ENCODE measurements around the gene LRRC4C. TPM values are rescaled to one million over a fixed set of nuclear protein-coding genes. Genes with fewer than 3 reads are reported as not detected.
A peak's percentile ranks its signal among the peaks of the same experiment; 100 is the strongest.

The LRRC4C gene
- polyA plus RNA-seq, 1 of the 3 experiments (the other 2 are of a cell fraction), result 0.16 TPM

GRCh38 chr11:40315122-40315521, 1144.3 kb downstream of the LRRC4C start:
- Histone ChIP-seq H3K4me1 (ENCODE audit: control insufficient read depth in 1 of 2, insufficient read depth in 2 of 2, low read depth in 1 of 2, low read length in 1 of 2) (peaks cover 0 to 5% of the 10 kb centered on the region in 2 experiments; a peak in 1 of 4 replicates), H3K9me3 (no peaks in the 10 kb centered on the region), H3F3A (replicated peaks; ENCODE audit: insufficient read depth) (no peaks in the 10 kb centered on the region), H3K36me3 (replicated peaks in 1 of 2; ENCODE audit: control insufficient read depth in 1 of 2, insufficient read depth in 2 of 2, low read length in 1 of 2) (no peaks in the 10 kb centered on the region), H3K4me3 (ENCODE audit: low read depth in 2 of 2, low read length in 1 of 2) (no peak overlapping the region), H3K9me2 (no peaks in the 10 kb centered on the region), H3K79me2 (ENCODE audit: insufficient read depth) (no peaks in the 10 kb centered on the region), H3K27ac (ENCODE audit: low read depth in 2 of 2, low read length in 1 of 2) (no peak overlapping the region), H3K9ac (no peak overlapping the region), H3K27me3 (ENCODE audit: insufficient read depth) (no peaks in the 10 kb centered on the region), H3K4me2 (no peak overlapping the region), H2AFZ (ENCODE audit: low read depth) (no peak overlapping the region), H4K20me1 (ENCODE audit: insufficient read depth) (no peaks in the 10 kb centered on the region)
- CTCF ChIA-PET, result interaction anchor here (1.6 kb wide), 1 partner anchor 21 kb away, joined by 4 read pairs; no protein-coding TSS in a partner anchor
- DNase-seq, result no peak
- TF ChIP-seq RAD21 (IDR thresholded peaks at IDR 0.05; ENCODE audit: low read length), result no peak
- no peak for TF ChIP-seq MXI1 (IDR thresholded peaks at IDR 0.05; ENCODE audit: low read depth, low read length)
- no peak for TF ChIP-seq FOXM1 (IDR thresholded peaks at IDR 0.05; ENCODE audit: low read depth)
- no peak for TF ChIP-seq REST (IDR thresholded peaks at IDR 0.05; ENCODE audit: low read depth, low read length)
- TF ChIP-seq FOSL2 (IDR thresholded peaks at IDR 0.05; ENCODE audit: borderline replicate concordance, low read depth), result no peak
- TF ChIP-seq, protein P1, sequence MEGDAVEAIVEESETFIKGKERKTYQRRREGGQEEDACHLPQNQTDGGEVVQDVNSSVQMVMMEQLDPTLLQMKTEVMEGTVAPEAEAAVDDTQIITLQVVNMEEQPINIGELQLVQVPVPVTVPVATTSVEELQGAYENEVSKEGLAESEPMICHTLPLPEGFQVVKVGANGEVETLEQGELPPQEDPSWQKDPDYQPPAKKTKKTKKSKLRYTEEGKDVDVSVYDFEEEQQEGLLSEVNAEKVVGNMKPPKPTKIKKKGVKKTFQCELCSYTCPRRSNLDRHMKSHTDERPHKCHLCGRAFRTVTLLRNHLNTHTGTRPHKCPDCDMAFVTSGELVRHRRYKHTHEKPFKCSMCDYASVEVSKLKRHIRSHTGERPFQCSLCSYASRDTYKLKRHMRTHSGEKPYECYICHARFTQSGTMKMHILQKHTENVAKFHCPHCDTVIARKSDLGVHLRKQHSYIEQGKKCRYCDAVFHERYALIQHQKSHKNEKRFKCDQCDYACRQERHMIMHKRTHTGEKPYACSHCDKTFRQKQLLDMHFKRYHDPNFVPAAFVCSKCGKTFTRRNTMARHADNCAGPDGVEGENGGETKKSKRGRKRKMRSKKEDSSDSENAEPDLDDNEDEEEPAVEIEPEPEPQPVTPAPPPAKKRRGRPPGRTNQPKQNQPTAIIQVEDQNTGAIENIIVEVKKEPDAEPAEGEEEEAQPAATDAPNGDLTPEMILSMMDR (IDR thresholded peaks at IDR 0.05), result no peak
- no peak for TF ChIP-seq RCOR1 (IDR thresholded peaks at IDR 0.05; ENCODE audit: low read length)
- no peak for TF ChIP-seq USF2 (IDR thresholded peaks at IDR 0.05; ENCODE audit: borderline replicate concordance, low read depth, low read length)
- TF ChIP-seq SIN3A (IDR thresholded peaks at IDR 0.05; ENCODE audit: borderline replicate concordance, low read depth, low read length), result no peak
- POLR2A ChIA-PET, result no interaction called here
- 64% methylated on average over 1 of the region's 1 CpG for WGBS (ENCODE audit: low lambda C conversion rate)

DNA sequence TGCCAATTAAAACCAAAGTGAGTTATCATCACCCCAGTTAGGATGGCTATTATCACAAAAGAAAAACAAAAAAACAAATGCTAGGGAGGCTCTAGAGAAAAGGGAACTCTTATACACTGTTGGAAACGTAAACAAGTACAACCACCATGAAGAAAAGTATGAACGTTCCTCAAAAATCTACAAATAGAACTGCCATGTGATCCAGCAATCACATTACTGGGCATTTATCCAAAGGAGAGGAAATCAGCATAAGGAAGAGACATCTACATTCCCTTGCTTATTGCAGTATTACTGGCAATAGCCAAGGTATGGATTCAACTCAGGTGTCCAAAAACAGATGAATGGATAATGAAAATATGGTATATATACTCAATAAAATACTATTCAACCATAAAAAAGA, 1145.1 kb downstream of the LRRC4C start:
- Histone ChIP-seq H3K4me3 (ENCODE audit: low read depth in 2 of 2, low read length in 1 of 2) (no peak overlapping the region), H3K9me2 (no peaks in the 10 kb centered on the region), H3K79me2 (ENCODE audit: insufficient read depth) (no peaks in the 10 kb centered on the region), H3K9ac (no peak overlapping the region), H2AFZ (ENCODE audit: low read depth) (no peak overlapping the region; the same call in 1 of the 2 replicates), H3F3A (replicated peaks; ENCODE audit: insufficient read depth) (no peaks in the 10 kb centered on the region), H3K36me3 (replicated peaks in 1 of 2; ENCODE audit: control insufficient read depth in 1 of 2, insufficient read depth in 2 of 2, low read length in 1 of 2) (no peaks in the 10 kb centered on the region), H3K27me3 (ENCODE audit: insufficient read depth) (no peaks in the 10 kb centered on the region), H3K9me3 (no peaks in the 10 kb centered on the region), H3K4me2 (no peak overlapping the region), H4K20me1 (ENCODE audit: insufficient read depth) (no peaks in the 10 kb centered on the region), H3K4me1 (ENCODE audit: control insufficient read depth in 1 of 2, insufficient read depth in 2 of 2, low read depth in 1 of 2, low read length in 1 of 2) (peaks cover 0 to 5% of the 10 kb centered on the region in 2 experiments; a peak in 1 of 4 replicates), H3K27ac (ENCODE audit: low read depth in 2 of 2, low read length in 1 of 2) (no peak overlapping the region)
- TF ChIP-seq, protein P2, sequence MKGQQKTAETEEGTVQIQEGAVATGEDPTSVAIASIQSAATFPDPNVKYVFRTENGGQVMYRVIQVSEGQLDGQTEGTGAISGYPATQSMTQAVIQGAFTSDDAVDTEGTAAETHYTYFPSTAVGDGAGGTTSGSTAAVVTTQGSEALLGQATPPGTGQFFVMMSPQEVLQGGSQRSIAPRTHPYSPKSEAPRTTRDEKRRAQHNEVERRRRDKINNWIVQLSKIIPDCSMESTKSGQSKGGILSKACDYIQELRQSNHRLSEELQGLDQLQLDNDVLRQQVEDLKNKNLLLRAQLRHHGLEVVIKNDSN (IDR thresholded peaks at IDR 0.05; ENCODE audit: borderline replicate concordance, low read depth), result peak; percentile 37; the same call in 1 of the 2 replicates
- no peak for TF ChIP-seq TAF1 (IDR thresholded peaks at IDR 0.05; ENCODE audit: borderline replicate concordance, low read depth, low read length)
- no peak for DNase-seq
- 22% methylated on average over 2 of the region's 2 CpGs for WGBS (ENCODE audit: low lambda C conversion rate)
- ChIA-PET POLR2A (no interaction called here), CTCF (interaction anchor here (0.9 to 1.6 kb wide), 2 partner anchors 20 to 29 kb away, joined by 3 to 4 read pairs; no protein-coding TSS in a partner anchor)

Data from SK-N-SH (cell line).